Stimulated activated CD8-positive, alpha-beta memory T cell treated with anti-CD3 and anti-CD28 coated beads, Interleukin-15, amount 100 ng/mL, for 48 hours (primary cell): Measurements from ENCODE around the gene NEGR1.

Source experiments
- DNase-seq, 2 donors: peaks; one replicate each; pipeline ENCODE4 v3.0.0-alpha.2; 2020; ENCODE audit warnings: low read depth in 2 of 2

The NEGR1 gene

DNA sequence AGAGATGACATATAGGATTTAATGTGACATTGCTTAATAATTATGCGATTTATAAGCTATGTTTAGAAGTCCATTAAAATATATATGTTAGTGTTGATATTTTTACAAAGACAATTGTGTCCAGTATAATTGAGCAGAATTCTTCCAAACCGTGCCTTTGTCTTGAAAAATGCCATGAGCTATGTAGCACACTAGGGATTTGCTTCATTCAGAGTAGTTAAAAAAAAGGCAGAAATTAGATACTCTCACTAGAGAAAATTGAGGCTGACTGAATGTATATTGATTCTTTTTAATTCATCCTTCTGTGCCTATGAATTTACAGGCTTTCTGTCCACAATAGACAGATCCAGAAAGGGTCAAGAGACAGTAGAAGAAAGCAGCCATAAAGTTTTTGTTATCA, 429.0 kb downstream of the NEGR1 start:
- DNase-seq: no peak

- no peak for DNase-seq
These were observed 431.4 kb downstream of the NEGR1 start for GRCh38 chr1:71850936-71851335.

GRCh38 chr1:71850515-71850914, 431.8 kb downstream of the NEGR1 start:
- DNase-seq: no peak

DNA sequence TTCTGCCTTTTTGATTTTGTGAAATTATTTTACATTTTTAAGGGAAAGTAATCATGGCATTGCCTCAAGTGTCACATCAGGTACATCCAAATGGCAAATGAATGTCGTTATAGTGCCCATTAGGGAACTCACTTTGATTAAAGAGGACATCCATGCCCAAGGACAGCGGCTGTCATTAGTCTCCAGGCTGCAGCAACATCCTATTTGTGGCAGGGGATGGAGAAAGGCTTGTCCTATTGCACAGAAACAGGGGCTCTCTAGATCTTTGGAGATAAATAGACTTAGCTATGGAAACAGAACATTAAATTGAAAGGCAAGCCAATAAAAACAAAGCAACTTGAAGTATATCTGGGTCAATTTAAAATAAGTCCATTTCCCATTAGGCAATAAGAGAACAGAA, 439.3 kb downstream of the NEGR1 start:
- DNase-seq: no peak

GRCh38 chr1:71839876-71840275, 442.5 kb downstream of the NEGR1 start:
- DNase-seq: no peak

DNA sequence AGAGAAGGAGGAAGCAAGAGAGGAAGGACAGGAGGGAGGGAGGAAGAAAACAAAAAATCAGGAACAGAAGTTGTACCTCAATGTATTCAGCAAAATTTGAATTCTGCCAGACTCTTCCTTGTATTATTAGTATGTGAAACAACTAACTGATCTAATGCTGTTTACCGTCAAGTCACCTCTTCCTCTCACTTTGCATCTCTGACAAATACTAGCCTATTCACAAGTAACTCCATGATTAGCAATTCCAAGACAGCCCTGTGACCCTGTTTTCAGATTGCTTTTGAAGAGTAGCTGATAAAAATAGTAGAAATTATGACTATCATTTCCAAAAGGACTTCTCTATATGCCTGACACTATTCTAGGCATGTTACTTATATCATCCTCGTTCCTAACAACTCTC, 445.4 kb downstream of the NEGR1 start:
- DNase-seq: no peak

- DNase-seq: no peak
These were observed 446.9 kb downstream of the NEGR1 start for GRCh38 chr1:71835442-71835813.

- no peak for DNase-seq
These were observed 447.5 kb downstream of the NEGR1 start for GRCh38 chr1:71834601-71835441.

DNA sequence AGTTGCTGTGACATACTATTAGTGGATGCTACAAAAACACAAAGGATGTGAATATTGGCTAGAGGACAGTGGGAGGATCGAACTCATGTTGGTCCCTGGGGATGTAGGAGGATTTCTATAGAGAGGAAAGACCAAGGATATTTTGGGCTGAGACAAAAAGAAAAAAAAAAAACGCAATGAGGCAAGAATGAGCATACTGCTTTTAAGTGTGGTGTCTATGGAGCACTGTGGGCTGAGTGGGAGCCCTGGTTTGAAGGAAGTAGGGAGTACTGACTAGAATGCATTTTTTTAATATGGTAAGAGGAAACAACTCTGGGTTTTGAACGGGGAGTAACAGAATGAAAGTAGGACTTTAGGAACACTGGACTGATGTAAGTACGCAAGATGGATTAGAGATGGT, 450.7 kb downstream of the NEGR1 start:
- no peak for DNase-seq

DNA sequence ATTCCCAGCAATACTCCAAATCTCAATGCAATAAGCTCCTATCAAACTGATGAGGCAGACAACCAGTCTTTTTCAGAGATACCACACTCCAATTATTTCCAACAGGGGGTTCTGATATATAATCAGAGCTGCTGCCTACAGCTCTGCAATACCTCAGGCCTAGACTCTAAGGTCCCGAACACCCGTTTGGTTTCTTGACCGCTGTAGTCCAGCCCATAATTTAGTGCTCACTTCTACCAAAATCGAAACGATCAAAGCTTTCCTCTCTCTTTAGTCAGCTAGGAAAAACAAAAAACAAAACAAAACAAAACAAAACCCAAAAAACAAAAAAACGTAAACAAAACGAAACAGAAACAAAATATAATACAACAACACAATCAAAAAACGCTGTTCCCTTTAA, 453.0 kb downstream of the NEGR1 start:
- no peak for DNase-seq

DNA sequence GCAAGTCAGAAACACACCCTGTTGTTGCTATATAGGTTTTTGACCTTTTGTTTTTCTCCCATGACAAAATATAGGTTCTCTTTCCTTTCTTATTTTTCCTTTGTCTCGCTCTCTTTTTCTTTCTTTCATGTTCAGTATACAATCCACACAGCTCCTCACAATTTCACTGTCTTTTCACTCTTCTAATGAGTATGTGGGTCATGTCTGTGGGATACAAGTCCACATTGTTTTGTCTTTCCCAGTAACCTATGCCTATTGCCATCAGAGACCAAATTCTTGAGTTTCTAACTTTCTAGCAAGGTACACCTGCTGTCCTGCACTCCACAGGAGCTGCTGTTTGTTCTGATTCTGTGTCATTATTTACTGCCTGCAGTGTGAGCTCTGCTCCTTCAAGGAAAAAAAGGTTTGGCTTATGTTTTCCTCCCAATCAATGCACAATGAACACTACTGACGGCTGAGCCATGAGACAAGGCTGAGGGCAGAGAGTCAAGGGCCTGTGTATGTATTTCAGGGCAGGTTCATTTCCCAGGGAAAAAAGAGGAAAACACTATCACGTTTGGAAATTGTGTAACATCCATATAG, 453.8 kb downstream of the NEGR1 start:
- DNase-seq: no peak

GRCh38 chr1:71823708-71824305, 458.5 kb downstream of the NEGR1 start:
- DNase-seq: no peak

DNA sequence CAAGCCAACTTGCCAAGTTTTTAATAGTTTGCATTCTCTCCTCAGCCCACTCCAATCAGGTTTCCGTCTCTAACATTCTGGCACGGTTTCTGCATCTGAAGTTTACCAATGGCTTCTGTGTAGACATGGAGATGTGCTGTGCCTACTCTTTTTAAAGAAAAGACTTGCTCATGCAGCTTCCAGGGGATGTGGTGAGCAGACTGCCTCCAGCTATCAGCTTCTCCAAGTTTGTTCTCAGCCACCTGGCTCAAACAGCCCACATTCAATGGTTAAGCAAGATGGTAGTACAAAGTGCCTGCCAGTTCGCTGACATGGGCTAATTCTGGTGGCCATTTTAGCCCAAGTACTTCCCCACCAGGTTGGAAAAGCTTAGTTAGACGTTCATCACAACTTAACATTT, 465.3 kb downstream of the NEGR1 start:
- DNase-seq: no peak

DNA sequence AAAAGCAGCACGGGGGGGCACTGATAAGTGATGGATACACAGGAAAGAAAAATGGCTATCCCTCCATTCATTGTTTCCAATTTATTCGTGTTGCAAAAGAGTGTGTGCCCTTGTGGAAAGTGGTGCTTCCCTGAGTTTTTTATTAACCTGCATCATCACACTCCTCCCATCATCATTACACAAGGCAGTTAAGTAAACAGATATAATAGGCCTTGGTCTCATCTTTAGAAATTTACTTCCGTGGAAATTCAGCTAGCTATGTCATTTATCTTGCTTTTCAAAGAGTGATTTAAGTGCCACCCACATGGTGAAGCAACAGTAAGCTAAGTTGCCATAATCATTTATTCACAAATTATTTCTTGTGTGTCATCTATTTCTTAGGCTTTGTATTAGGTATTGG, 473.3 kb downstream of the NEGR1 start:
- no peak for DNase-seq

GRCh38 chr1:71804140-71804539, 478.2 kb downstream of the NEGR1 start:
- no peak for DNase-seq

DNA sequence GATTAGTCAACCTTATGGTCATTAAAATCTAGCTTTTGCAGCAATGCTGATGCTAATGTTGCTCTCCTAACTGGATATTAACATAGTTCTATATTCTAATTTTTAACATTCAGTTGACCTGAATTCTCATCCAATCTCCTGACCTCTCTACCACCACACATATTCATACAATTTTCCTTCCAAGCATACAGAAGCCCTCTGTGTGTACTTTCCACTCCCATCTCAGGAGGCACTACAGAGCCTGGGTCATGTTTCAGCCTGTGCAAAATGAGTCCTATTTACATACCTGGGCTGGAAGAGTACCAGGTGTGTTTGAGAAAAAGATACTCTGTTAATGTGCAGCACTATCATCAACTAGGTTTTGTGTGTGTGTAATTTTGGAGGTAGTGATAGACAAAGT, 486.3 kb downstream of the NEGR1 start:
- no peak for DNase-seq

- DNase-seq: no peak
These were observed 490.1 kb downstream of the NEGR1 start for GRCh38 chr1:71792264-71792663.

GRCh38 chr1:71788113-71788512, 494.2 kb downstream of the NEGR1 start:
- DNase-seq: no peak

- DNase-seq: no peak
These were observed 494.6 kb downstream of the NEGR1 start for GRCh38 chr1:71787699-71788098.

DNA sequence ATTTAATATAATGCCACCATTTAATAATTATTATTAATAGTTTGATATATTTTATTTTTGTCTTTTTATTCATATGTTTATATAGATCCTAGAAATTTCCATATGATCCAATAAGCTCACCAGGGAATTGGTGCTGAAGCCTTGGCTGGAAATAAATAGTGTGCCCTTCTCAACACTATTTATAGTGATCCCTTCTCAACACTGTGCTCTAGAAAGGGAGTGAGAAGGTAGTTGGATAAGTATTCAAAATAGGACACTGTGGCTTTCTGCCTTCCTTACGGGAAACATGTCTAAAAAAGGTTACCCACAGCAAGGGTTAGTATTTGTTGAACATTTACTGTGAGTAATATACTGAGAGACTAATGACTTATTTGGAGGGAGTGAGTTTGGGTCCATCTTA, 496.1 kb downstream of the NEGR1 start:
- no peak for DNase-seq

- DNase-seq: no peak
These were observed 496.9 kb downstream of the NEGR1 start for GRCh38 chr1:71785450-71785849.

- DNase-seq: no peak
These were observed 497.3 kb downstream of the NEGR1 start for GRCh38 chr1:71785000-71785399.

DNA sequence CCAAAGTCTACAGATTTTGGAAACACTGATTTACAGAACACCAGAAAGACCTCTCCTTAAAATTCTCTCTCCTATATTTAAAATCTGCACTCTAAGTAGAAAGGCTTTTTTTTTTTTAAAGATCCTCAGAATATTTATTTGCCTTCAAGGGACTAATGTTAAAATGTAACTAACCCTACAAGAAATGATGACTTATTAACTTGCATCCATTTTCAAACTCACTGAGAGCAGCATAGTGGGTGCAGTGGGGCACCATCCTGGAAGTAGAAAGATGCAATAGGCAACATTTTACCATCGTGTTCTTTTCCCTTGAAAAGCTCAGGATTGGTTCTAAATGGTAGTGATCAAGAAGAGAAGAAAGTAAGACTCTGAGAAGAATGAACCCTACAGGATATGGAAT, 498.1 kb downstream of the NEGR1 start:
- DNase-seq: no peak
